Measurements from ENCODE around the gene MGMT.

The MGMT gene

DNA sequence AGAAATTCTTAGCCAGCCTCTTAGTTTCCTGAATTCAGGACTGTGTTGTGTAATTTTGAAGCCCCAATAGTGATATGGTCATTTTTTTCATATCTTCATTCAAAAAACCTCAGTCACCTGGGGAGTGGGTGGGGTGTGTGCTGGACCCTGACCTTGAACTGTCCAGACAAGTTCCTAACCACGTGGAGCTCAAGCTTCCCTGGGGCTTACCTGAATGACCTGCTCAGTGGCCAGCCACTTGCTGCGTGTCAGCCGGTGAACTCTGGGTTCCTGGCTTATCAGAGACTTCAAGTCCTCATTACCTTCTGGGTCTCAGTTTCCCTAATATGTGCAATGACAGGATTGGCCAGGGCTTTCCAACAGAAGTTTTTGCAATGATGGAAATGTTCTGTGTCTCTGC lies 27.1 kb downstream of the MGMT start:
- Histone ChIP-seq H2AFZ (ENCODE audit: low read length, unreplicated experiment) (no peak overlapping the region), H3K4me1 (ENCODE audit: control insufficient read depth, insufficient read depth, low read length, unreplicated experiment) (no peaks in the 10 kb centered on the region), H3K79me2 (ENCODE audit: control insufficient read depth, insufficient read depth, low read length, unreplicated experiment) (peaks cover 10% of the 10 kb centered on the region), H3K4me3 (ENCODE audit: low read depth, low read length) (no peak overlapping the region), H3K27ac (ENCODE audit: low read depth, low read length) (no peak overlapping the region), H3K27me3 (ENCODE audit: insufficient read depth, low read length) (no peaks in the 10 kb centered on the region), H3K36me3 (ENCODE audit: insufficient read depth, low read length) (peaks cover 3% of the 10 kb centered on the region; the same call in 1 of the 2 replicates)

DNA sequence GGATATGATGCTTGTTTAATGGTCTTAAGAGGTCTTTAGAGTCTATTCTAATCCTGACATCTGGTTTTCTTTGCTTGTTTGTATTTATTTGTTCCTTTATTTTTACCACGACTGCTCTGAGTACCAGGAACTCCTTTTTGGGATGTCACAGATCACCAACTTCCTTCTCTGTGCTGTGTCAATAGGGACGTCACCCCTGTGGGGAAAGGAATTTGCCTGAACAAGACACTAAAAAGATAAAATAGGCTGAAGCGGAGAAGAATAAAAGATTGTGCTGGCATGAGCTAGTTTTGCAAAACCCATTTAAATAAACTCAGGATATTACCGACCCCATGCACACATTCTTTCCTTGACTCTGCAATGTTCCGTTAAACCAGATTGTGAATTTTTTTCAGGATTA lies 27.7 kb downstream of the MGMT start:
- Histone ChIP-seq H3K27me3 (ENCODE audit: insufficient read depth, low read length) (no peaks in the 10 kb centered on the region), H3K27ac (ENCODE audit: low read depth, low read length) (no peak overlapping the region), H3K4me1 (ENCODE audit: control insufficient read depth, insufficient read depth, low read length, unreplicated experiment) (no peaks in the 10 kb centered on the region), H3K79me2 (ENCODE audit: control insufficient read depth, insufficient read depth, low read length, unreplicated experiment) (peaks cover 8% of the 10 kb centered on the region), H3K36me3 (ENCODE audit: insufficient read depth, low read length) (peaks cover 3% of the 10 kb centered on the region; the same call in 1 of the 2 replicates), H2AFZ (ENCODE audit: low read length, unreplicated experiment) (no peak overlapping the region), H3K4me3 (ENCODE audit: low read depth, low read length) (no peak overlapping the region)

DNA sequence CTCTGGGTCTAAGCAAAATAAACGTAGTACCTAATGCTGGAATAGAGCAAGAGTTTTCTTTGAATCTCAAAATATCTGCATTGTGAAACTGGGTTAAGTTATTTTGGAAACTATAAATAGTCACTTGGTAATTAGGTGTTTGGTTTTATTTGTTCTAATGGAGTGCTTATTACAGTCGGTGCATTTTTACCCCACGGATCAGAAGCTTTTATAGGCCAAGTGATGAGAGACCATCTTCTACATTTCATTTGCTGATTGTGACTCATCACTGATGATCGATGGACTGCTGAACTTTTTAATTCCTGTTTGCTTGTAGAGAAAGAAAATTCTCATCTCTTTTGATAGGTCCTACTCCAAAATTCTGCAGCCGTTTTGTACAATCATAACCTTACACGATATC lies 28.2 kb downstream of the MGMT start:
- H3K27me3 ChIP-seq (ENCODE audit: insufficient read depth, low read length) = no peaks in the 10 kb centered on the region
- no peak overlapping the region for H3K27ac ChIP-seq (ENCODE audit: low read depth, low read length)
- H3K79me2 ChIP-seq (ENCODE audit: control insufficient read depth, insufficient read depth, low read length, unreplicated experiment) = peaks cover 8% of the 10 kb centered on the region
- H3K4me1 ChIP-seq (ENCODE audit: control insufficient read depth, insufficient read depth, low read length, unreplicated experiment) = no peaks in the 10 kb centered on the region
- H3K4me3 ChIP-seq (ENCODE audit: low read depth, low read length) = no peak overlapping the region
- H3K36me3 ChIP-seq (ENCODE audit: insufficient read depth, low read length) = peaks cover 3% of the 10 kb centered on the region; the same call in 1 of the 2 replicates
- H2AFZ ChIP-seq (ENCODE audit: low read length, unreplicated experiment) = no peak overlapping the region

DNA sequence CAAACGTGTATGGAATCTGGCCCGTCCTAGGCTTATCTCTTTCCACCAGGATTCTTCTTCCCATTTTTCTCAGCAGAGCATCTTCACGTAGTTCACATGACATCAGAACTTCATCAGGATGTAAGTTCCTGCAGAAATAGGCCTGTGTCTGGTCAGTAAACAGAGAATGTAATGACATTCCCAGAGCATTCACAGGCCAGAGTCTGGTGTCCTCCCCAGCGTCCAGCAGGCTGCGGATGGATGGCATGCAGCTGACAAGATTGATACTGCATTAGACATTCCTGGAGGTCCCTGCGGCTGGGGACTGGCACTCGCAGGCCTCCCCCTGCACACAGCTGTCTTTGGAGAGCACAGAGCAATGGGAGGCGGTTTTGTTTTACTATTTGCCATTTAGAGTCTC lies 28.7 kb downstream of the MGMT start:
- Histone ChIP-seq H3K36me3 (ENCODE audit: insufficient read depth, low read length) (peaks cover 3% of the 10 kb centered on the region; the same call in 1 of the 2 replicates), H3K4me3 (ENCODE audit: low read depth, low read length) (no peak overlapping the region), H3K27ac (ENCODE audit: low read depth, low read length) (no peak overlapping the region)

GRCh38 chr10:129497013-129497412 lies 30.0 kb downstream of the MGMT start:
- no peak overlapping the region for H2AFZ ChIP-seq (ENCODE audit: low read length, unreplicated experiment)
- H3K27me3 ChIP-seq (ENCODE audit: insufficient read depth, low read length) = no peaks in the 10 kb centered on the region
- H3K27ac ChIP-seq (ENCODE audit: low read depth, low read length) = no peak overlapping the region
- no peak overlapping the region for H3K4me3 ChIP-seq (ENCODE audit: low read depth, low read length)
- H3K4me1 ChIP-seq (ENCODE audit: control insufficient read depth, insufficient read depth, low read length, unreplicated experiment) = no peaks in the 10 kb centered on the region
- H3K79me2 ChIP-seq (ENCODE audit: control insufficient read depth, insufficient read depth, low read length, unreplicated experiment) = peaks cover 4% of the 10 kb centered on the region
- H3K36me3 ChIP-seq (ENCODE audit: insufficient read depth, low read length) = peaks cover 3% of the 10 kb centered on the region; the same call in 1 of the 2 replicates

More for the DNA sequence above, 28.7 kb downstream of the MGMT start:
- H3K4me1 ChIP-seq (ENCODE audit: control insufficient read depth, insufficient read depth, low read length, unreplicated experiment) = no peaks in the 10 kb centered on the region
- H3K27me3 ChIP-seq (ENCODE audit: insufficient read depth, low read length) = no peaks in the 10 kb centered on the region
- H3K79me2 ChIP-seq (ENCODE audit: control insufficient read depth, insufficient read depth, low read length, unreplicated experiment) = peaks cover 8% of the 10 kb centered on the region
- no peak overlapping the region for H2AFZ ChIP-seq (ENCODE audit: low read length, unreplicated experiment)

DNA sequence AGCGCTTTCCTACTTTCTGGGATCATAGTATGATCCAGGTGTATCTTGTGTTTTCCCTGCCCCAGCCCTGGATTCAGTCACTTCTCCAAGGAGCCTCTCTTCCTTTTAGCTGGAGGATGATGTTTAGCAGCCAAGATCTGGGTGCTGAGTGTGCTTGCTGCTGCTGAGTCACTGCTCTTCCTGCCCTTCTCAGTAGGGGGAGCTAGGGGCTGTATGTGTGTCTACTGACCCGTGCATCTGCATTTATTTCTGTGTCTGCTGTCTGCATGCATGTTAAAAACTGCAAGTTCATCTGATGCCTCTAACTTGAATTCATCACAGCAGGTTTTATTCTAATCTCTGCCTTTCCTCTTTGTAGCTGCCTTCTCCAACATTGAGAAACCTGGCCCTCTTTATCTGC lies 31.6 kb downstream of the MGMT start:
- H3K4me1 ChIP-seq (ENCODE audit: control insufficient read depth, insufficient read depth, low read length, unreplicated experiment) = no peaks in the 10 kb centered on the region
- no peak overlapping the region for H2AFZ ChIP-seq (ENCODE audit: low read length, unreplicated experiment)
- H3K36me3 ChIP-seq (ENCODE audit: insufficient read depth, low read length) = peaks cover 3% of the 10 kb centered on the region; the same call in 1 of the 2 replicates
- peaks cover 3% of the 10 kb centered on the region for H3K79me2 ChIP-seq (ENCODE audit: control insufficient read depth, insufficient read depth, low read length, unreplicated experiment)
- H3K4me3 ChIP-seq (ENCODE audit: low read depth, low read length) = no peak overlapping the region
- H3K27me3 ChIP-seq (ENCODE audit: insufficient read depth, low read length) = no peaks in the 10 kb centered on the region
- H3K27ac ChIP-seq (ENCODE audit: low read depth, low read length) = no peak overlapping the region

DNA sequence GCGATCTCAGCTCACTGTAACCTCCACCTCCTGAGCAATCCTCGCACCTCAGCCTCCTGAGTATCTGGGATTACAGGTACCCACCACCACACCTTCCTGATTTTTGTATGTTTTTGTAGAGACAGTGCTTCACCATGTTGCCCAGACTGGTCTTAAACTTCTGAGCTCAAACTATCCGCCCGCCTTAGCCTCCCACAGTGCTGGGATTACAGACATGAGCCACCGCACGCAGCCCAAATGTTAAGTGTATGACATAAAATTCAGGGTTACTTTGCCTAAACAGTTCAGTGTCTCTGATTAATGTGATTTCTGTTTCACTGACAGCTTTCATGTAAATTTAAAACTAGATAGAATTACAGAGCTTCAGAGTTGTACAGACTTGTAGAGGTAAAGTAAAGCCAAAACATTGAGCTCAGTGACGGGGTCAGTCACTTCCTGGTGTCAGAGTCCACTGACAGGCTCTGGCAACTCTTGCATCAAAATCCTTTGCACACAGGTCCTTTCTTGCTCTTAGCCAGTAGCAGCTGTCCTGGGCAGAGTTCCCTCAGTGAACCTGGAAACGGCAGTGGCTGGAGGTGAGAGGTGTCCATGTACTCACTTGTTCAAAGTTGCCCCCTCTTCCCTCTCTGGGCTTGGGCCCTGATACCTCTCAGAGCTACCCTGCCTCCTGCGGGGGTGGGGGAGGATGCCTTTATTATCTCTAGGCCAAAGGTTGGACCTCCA lies 33.7 kb downstream of the MGMT start:
- Histone ChIP-seq H3K79me2 (ENCODE audit: control insufficient read depth, insufficient read depth, low read length, unreplicated experiment) (no peaks in the 10 kb centered on the region), H3K27ac (ENCODE audit: low read depth, low read length) (no peak overlapping the region), H3K4me3 (ENCODE audit: low read depth, low read length) (no peak overlapping the region), H3K4me1 (ENCODE audit: control insufficient read depth, insufficient read depth, low read length, unreplicated experiment) (no peaks in the 10 kb centered on the region), H3K27me3 (ENCODE audit: insufficient read depth, low read length) (no peaks in the 10 kb centered on the region), H3K36me3 (ENCODE audit: insufficient read depth, low read length) (peaks cover 3% of the 10 kb centered on the region; the same call in 1 of the 2 replicates), H2AFZ (ENCODE audit: low read length, unreplicated experiment) (no peak overlapping the region)

GRCh38 chr10:129501652-129502436 lies 34.8 kb downstream of the MGMT start:
- Histone ChIP-seq H3K27me3 (ENCODE audit: insufficient read depth, low read length) (no peaks in the 10 kb centered on the region), H3K79me2 (ENCODE audit: control insufficient read depth, insufficient read depth, low read length, unreplicated experiment) (no peaks in the 10 kb centered on the region), H3K4me1 (ENCODE audit: control insufficient read depth, insufficient read depth, low read length, unreplicated experiment) (no peaks in the 10 kb centered on the region), H2AFZ (ENCODE audit: low read length, unreplicated experiment) (no peak overlapping the region), H3K4me3 (ENCODE audit: low read depth, low read length) (no peak overlapping the region), H3K36me3 (ENCODE audit: insufficient read depth, low read length) (peaks cover 3% of the 10 kb centered on the region; the same call in 1 of the 2 replicates), H3K27ac (ENCODE audit: low read depth, low read length) (no peak overlapping the region)

- no peak overlapping the region for H3K27ac ChIP-seq (ENCODE audit: low read depth, low read length)
Observed at GRCh38 chr10:129502448-129502847, 35.4 kb downstream of the MGMT start.

GRCh38 chr10:129505500-129506075 lies 38.5 kb downstream of the MGMT start:
- no peak overlapping the region for H2AFZ ChIP-seq (ENCODE audit: low read length, unreplicated experiment)
- no peak overlapping the region for H3K4me3 ChIP-seq (ENCODE audit: low read depth, low read length)
- no peak overlapping the region for H3K27ac ChIP-seq (ENCODE audit: low read depth, low read length)
- no peaks in the 10 kb centered on the region for H3K27me3 ChIP-seq (ENCODE audit: insufficient read depth, low read length)
- no peaks in the 10 kb centered on the region for H3K79me2 ChIP-seq (ENCODE audit: control insufficient read depth, insufficient read depth, low read length, unreplicated experiment)
- H3K36me3 ChIP-seq (ENCODE audit: insufficient read depth, low read length) = no peaks in the 10 kb centered on the region
- no peaks in the 10 kb centered on the region for H3K4me1 ChIP-seq (ENCODE audit: control insufficient read depth, insufficient read depth, low read length, unreplicated experiment)

More at GRCh38 chr10:129502448-129502847, 35.4 kb downstream of the MGMT start:
- Histone ChIP-seq H3K4me1 (ENCODE audit: control insufficient read depth, insufficient read depth, low read length, unreplicated experiment) (no peaks in the 10 kb centered on the region), H2AFZ (ENCODE audit: low read length, unreplicated experiment) (no peak overlapping the region), H3K27me3 (ENCODE audit: insufficient read depth, low read length) (no peaks in the 10 kb centered on the region), H3K4me3 (ENCODE audit: low read depth, low read length) (no peak overlapping the region), H3K36me3 (ENCODE audit: insufficient read depth, low read length) (peaks cover 3% of the 10 kb centered on the region; the same call in 1 of the 2 replicates), H3K79me2 (ENCODE audit: control insufficient read depth, insufficient read depth, low read length, unreplicated experiment) (no peaks in the 10 kb centered on the region)

Data from ACC112 (cell line).